ENCODE data around the gene OCA2.

OCA2 gene

GRCh38 chr15:27885201-27885600 lies 213.9 kb downstream of the OCA2 start:
- in situ Hi-C loops (cut with MboI; ENCODE audit: low sequenced_read_pairs) = no loop called here

- in situ Hi-C loops (cut with MboI; ENCODE audit: low sequenced_read_pairs) = no loop called here
Measured at GRCh38 chr15:27884726-27885125, 214.4 kb downstream of the OCA2 start.

- in situ Hi-C loops (cut with MboI; ENCODE audit: low sequenced_read_pairs) = no loop called here
Measured at GRCh38 chr15:27878841-27879240, 220.3 kb downstream of the OCA2 start.

GRCh38 chr15:27873828-27874227 lies 225.3 kb downstream of the OCA2 start:
- in situ Hi-C loops (cut with MboI; ENCODE audit: low sequenced_read_pairs) = no loop called here

- in situ Hi-C loops (cut with MboI; ENCODE audit: low sequenced_read_pairs) = no loop called here
Measured at GRCh38 chr15:27873039-27873438, 226.1 kb downstream of the OCA2 start.

GRCh38 chr15:27872355-27872754 lies 226.8 kb downstream of the OCA2 start:
- in situ Hi-C loops (cut with MboI; ENCODE audit: low sequenced_read_pairs) = no loop called here

- in situ Hi-C loops (cut with MboI; ENCODE audit: low sequenced_read_pairs) = no loop called here
Measured at GRCh38 chr15:27871902-27872260, 227.2 kb downstream of the OCA2 start.

GRCh38 chr15:27871078-27871901 lies 227.8 kb downstream of the OCA2 start:
- in situ Hi-C loops (cut with MboI; ENCODE audit: low sequenced_read_pairs) = no loop called here

GRCh38 chr15:27870320-27870719 lies 228.8 kb downstream of the OCA2 start:
- in situ Hi-C loops (cut with MboI; ENCODE audit: low sequenced_read_pairs) = no loop called here

GRCh38 chr15:27869697-27870281 lies 229.3 kb downstream of the OCA2 start:
- in situ Hi-C loops (cut with MboI; ENCODE audit: low sequenced_read_pairs) = no loop called here

- in situ Hi-C loops (cut with MboI; ENCODE audit: low sequenced_read_pairs) = no loop called here
Measured at GRCh38 chr15:27868828-27869404, 230.2 kb downstream of the OCA2 start.

- in situ Hi-C loops (cut with MboI; ENCODE audit: low sequenced_read_pairs) = no loop called here
Measured at GRCh38 chr15:27867861-27868260, 231.3 kb downstream of the OCA2 start.

GRCh38 chr15:27866505-27867165 lies 232.5 kb downstream of the OCA2 start:
- in situ Hi-C loops (cut with MboI; ENCODE audit: low sequenced_read_pairs) = no loop called here

- in situ Hi-C loops (cut with MboI; ENCODE audit: low sequenced_read_pairs) = no loop called here
Measured at GRCh38 chr15:27865926-27866325, 233.2 kb downstream of the OCA2 start.

GRCh38 chr15:27865323-27865922 lies 233.7 kb downstream of the OCA2 start:
- in situ Hi-C loops (cut with MboI; ENCODE audit: low sequenced_read_pairs) = no loop called here

GRCh38 chr15:27864719-27865118 lies 234.4 kb downstream of the OCA2 start:
- in situ Hi-C loops (cut with MboI; ENCODE audit: low sequenced_read_pairs) = no loop called here

- in situ Hi-C loops (cut with MboI; ENCODE audit: low sequenced_read_pairs) = no loop called here
Measured at GRCh38 chr15:27864086-27864485, 235.0 kb downstream of the OCA2 start.

- in situ Hi-C loops (cut with MboI; ENCODE audit: low sequenced_read_pairs) = no loop called here
Measured at GRCh38 chr15:27863000-27863399, 236.1 kb downstream of the OCA2 start.

GRCh38 chr15:27861171-27861570 lies 237.9 kb downstream of the OCA2 start:
- in situ Hi-C loops (cut with MboI; ENCODE audit: low sequenced_read_pairs) = no loop called here

GRCh38 chr15:27855137-27855536 lies 244.0 kb downstream of the OCA2 start:
- in situ Hi-C loops (cut with MboI; ENCODE audit: low sequenced_read_pairs) = no loop called here

GRCh38 chr15:27854601-27855000 lies 244.5 kb downstream of the OCA2 start:
- in situ Hi-C loops (cut with MboI; ENCODE audit: low sequenced_read_pairs) = no loop called here

All from HL-60/S4 treated with retinoic acid at 250 ng/mL for 4 days and 3 days (cell line).